DOHH2 (cell line): ENCODE measurements around the gene EPN2.

ENCODE experiments used
- H3F3A ChIP-seq: fragments of 200-600 bp; sonication (generic), shearing (Covaris generic); 2 replicates; pipeline ENCODE4 v1.6.0; 2016; ENCODE audit warnings: antibody characterized with exemption, mild to moderate bottlenecking; ENCODE audit not compliant: control insufficient read depth, insufficient read depth
- H3K27ac ChIP-seq: fragments of 200-600 bp; sonication (generic); 2 replicates; pipeline ENCODE4 v1.5.1; 2014; ENCODE audit warnings: low read depth, mild to moderate bottlenecking, low read length, moderate library complexity
- H3K27me3 ChIP-seq: fragments of 200-600 bp; sonication (generic); 2 replicates; pipeline ENCODE4 v1.6.1; 2014; ENCODE audit warnings: mild to moderate bottlenecking, low read length, mixed read lengths; ENCODE audit not compliant: control insufficient read depth
- H3K36me3 ChIP-seq: fragments of 200-600 bp; sonication (generic); 2 replicates; pipeline ENCODE4 v1.6.1; 2014; ENCODE audit warnings: mild to moderate bottlenecking, low read length, moderate library complexity, mixed read lengths; ENCODE audit not compliant: control insufficient read depth
- H3K4me1 ChIP-seq: fragments of 200-600 bp; sonication (generic); 2 replicates; pipeline ENCODE4 v1.6.1; 2014; ENCODE audit warnings: mild to moderate bottlenecking, low read length, mixed read lengths; ENCODE audit not compliant: control insufficient read depth
- H3K4me2 ChIP-seq: fragments of 200-600 bp; sonication (generic); 2 replicates; pipeline ENCODE4 v1.6.0; 2014; ENCODE audit warnings: mild to moderate bottlenecking, low read length, moderate library complexity
- H3K4me3 ChIP-seq: fragments of 200-600 bp; sonication (generic); 2 replicates; pipeline ENCODE4 v1.5.1; 2014; ENCODE audit warnings: mild to moderate bottlenecking, low read length, mixed read lengths
- H3K79me2 ChIP-seq: fragments of 200-600 bp; sonication (generic); 2 replicates; pipeline ENCODE4 v1.6.1; 2014; ENCODE audit warnings: mild to moderate bottlenecking, low read length, mixed read lengths; ENCODE audit not compliant: control insufficient read depth
- H3K9me2 ChIP-seq: fragments of 200-600 bp; sonication (generic); replicated peaks from 2 replicates; pipeline ENCODE4 v1.6.1; 2014; ENCODE audit warnings: mild to moderate bottlenecking, low read length, mixed read lengths; ENCODE audit not compliant: control insufficient read depth
- H3K9me3 ChIP-seq: fragments of 200-600 bp; sonication (generic); 2 replicates; pipeline ENCODE4 v1.6.1; 2014; ENCODE audit warnings: antibody characterized with exemption, low read length, mixed read lengths; ENCODE audit not compliant: control insufficient read depth, insufficient read depth
- H4K20me1 ChIP-seq: fragments of 200-600 bp; sonication (generic); 2 replicates; pipeline ENCODE4 v1.6.0; 2014; ENCODE audit warnings: low read depth, mild to moderate bottlenecking, antibody characterized with exemption, low read length, moderate library complexity; ENCODE audit not compliant: control insufficient read depth, insufficient read depth
- CTCF ChIP-seq: fragments of 200-600 bp; sonication (generic); IDR thresholded peaks from one replicate; pipeline ENCODE4 v1.5.1; 2014; ENCODE audit warnings: antibody characterized with exemption, mild to moderate bottlenecking, low read depth, low read length; ENCODE audit not compliant: poor library complexity, severe bottlenecking
- EZH2phosphoT487 ChIP-seq: fragments of 200-600 bp; sonication (generic); IDR thresholded peaks from 2 replicates; pipeline ENCODE4 v1.6.1; 2017; ENCODE audit warnings: borderline replicate concordance, mild to moderate bottlenecking, antibody characterized with exemption, low read length, moderate library complexity, mixed read lengths

EPN2 gene

GRCh38 chr17:19247473-19247872, 10.3 kb downstream of the EPN2 start:
- Histone ChIP-seq H3K9me3 (no peaks in the 10 kb centered on the region), H3K4me3 (no peak overlapping the region), H3K36me3 (no peaks in the 10 kb centered on the region), H4K20me1 (no peaks in the 10 kb centered on the region), H3K9me2 (no peaks in the 10 kb centered on the region), H3F3A (no peaks in the 10 kb centered on the region), H3K27me3 (peaks cover 24% of the 10 kb centered on the region), H3K27ac (no peak overlapping the region), H3K4me1 (no peaks in the 10 kb centered on the region), H3K79me2 (no peaks in the 10 kb centered on the region), H3K4me2 (no peak overlapping the region)
- no peak for TF ChIP-seq CTCF
- no peak for TF ChIP-seq EZH2phosphoT487

GRCh38 chr17:19248151-19248927, 11.2 kb downstream of the EPN2 start:
- H3K4me2 ChIP-seq: no peak overlapping the region
- no peaks in the 10 kb centered on the region for H3K4me1 ChIP-seq
- no peaks in the 10 kb centered on the region for H3K36me3 ChIP-seq
- peaks cover 24% of the 10 kb centered on the region for H3K27me3 ChIP-seq
- TF ChIP-seq CTCF (no peak), EZH2phosphoT487 (no peak)
- H3F3A ChIP-seq: no peaks in the 10 kb centered on the region
- no peak overlapping the region for H3K4me3 ChIP-seq
- no peaks in the 10 kb centered on the region for H4K20me1 ChIP-seq
- H3K79me2 ChIP-seq: no peaks in the 10 kb centered on the region
- H3K9me2 ChIP-seq: no peaks in the 10 kb centered on the region
- no peak overlapping the region for H3K27ac ChIP-seq
- no peaks in the 10 kb centered on the region for H3K9me3 ChIP-seq

- no peaks in the 10 kb centered on the region for H3K4me1 ChIP-seq
- peaks cover 24% of the 10 kb centered on the region for H3K27me3 ChIP-seq
- no peak overlapping the region for H3K27ac ChIP-seq
- no peak overlapping the region for H3K4me2 ChIP-seq
- no peaks in the 10 kb centered on the region for H4K20me1 ChIP-seq
- H3K4me3 ChIP-seq: no peak overlapping the region
- H3K36me3 ChIP-seq: no peaks in the 10 kb centered on the region
- TF ChIP-seq EZH2phosphoT487 (no peak), CTCF (no peak)
- no peaks in the 10 kb centered on the region for H3F3A ChIP-seq
- H3K79me2 ChIP-seq: no peaks in the 10 kb centered on the region
- no peaks in the 10 kb centered on the region for H3K9me2 ChIP-seq
- H3K9me3 ChIP-seq: no peaks in the 10 kb centered on the region
Observed at GRCh38 chr17:19248928-19249574, 11.9 kb downstream of the EPN2 start.
